HPDE6-E6E7 (cell line): Measurements from ENCODE around the gene WDR41.
"Not testable (repeated sequence)": the region's sequence is repeated elsewhere in the genome, so short reads cannot be mapped to it uniquely, and the experiment has no call there.

Experiments used
- DNase-seq: peaks from one replicate; pipeline ENCODE4 v3.0.0; 2011; ENCODE audit warnings: missing footprints; ENCODE audit errors: extremely low spot score

WDR41 gene

GRCh38 chr5:77491783-77492652 lies at the start of gene WDR41:
Gene WDR41, minus strand, starts transcription at chr5:77492316. Its CDS starts 96 bp downstream, at chr5:77492220.
- DNase-seq: peak; percentile 84

DNA sequence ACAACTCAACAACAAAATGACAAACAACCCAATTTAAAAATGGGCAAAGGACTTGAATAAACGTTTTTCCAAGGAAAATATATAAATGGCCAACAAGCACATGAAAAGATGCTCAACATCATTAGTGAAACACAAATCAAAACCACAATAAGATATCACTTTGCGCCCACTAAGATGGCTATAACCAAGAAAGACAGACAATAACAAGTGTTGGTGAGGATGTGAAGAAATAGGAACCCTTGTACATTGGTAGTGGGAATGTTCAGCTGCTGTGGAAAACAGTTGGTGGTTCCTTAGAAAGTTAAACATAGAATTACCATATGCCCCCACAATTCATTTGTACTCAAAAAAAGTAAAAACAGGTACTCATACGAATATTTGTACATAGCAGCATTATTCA lies 39.2 kb upstream of the WDR41 start:
- no peak for DNase-seq

- no peak for DNase-seq
These were observed 26.2 kb upstream of the WDR41 start for GRCh38 chr5:77518304-77518703.

DNA sequence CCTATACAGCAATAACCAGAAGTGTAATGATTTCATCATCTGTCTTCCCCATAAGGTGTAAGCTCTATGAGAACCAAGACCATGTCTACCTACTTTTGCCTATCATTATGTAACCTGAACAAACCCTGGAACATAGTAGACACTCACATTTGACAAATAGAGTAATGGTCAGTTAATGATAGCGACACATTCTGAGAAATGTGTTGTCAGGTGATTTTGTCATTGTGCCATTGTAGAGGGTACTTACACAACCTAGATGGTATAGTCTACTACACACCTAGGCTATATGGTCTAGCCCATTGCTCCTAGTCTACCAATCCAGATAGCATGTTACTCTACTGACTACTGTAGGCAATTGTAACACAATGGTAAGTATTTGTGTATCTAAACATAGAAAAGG lies 22.3 kb upstream of the WDR41 start:
- no peak for DNase-seq

DNA sequence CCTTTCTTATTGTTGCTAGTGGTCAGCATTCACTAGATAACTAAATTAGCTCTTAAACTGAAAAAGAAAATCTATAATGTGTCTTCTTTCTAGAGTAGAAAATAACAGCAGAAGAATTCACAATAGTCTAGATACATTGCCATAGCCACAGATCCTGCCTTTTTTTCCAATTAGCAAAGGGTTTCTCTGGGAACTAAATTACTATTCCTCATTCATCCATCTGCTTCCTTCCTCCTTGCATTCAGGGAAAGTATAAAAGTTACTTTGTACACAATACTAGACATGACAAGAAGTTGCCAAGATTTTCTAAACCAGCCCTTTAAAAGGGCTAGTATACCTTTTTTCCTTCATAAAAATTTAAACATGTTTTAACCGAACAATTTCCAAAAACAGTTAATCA lies 21.2 kb upstream of the WDR41 start:
- DNase-seq: no peak

- DNase-seq: not testable (repeated sequence)
These were observed 9.0 kb upstream of the WDR41 start for GRCh38 chr5:77501132-77501531.

DNA sequence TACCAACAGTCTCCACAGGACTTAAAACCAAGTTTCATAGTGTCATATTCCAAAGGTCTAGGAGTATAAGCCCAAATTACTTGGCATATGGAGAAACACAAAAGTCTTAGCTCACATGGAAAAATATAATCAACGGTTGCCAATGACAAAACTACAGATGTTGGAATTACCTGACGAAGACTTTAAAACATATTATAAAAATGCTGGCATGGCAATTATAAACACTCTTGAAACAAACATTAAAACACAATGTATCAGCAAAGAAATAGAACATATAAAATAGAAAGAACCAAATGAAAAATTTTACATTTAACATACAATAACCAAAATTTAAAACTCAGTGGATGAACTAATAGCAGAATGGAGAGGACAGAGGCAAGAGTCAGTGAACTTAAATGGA lies 7.9 kb upstream of the WDR41 start:
- no peak for DNase-seq

DNA sequence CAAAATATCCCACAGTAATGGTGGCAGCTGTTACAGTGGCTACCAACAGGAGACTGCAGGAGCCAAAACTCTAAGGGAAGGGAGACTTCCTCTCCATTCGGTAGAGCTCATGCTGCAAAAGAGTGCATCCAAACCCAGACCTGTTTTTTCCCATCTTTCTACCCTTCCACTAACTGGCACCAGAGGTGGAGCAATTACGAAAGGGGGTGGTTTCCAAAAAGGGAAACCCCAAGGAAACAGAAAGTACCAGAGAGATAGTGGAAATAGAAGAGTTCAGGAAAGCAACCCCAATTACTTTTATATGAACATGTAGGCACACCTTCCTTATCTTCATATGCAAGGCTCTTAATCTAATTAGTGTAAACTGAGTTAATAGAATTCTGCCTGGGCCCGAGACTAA lies 7.3 kb upstream of the WDR41 start:
- no peak for DNase-seq

DNA sequence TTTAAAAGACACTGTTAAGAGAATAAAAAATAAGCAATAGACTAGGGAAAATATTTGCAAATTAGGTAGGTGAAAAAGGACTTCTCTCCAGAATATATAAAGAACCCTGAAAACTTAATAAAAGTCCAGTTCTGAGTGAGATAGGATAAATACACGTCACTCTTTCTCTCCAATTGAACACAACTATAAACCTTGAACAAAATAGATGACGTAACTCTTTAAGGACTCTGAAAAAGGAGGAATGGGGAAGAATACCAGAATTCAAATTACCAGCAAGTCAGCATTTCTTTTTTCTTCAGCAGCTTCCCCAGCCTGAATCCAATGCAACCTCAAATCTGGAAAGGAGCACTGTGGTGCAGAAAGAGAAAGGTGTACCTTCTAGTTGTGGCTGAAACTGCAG lies 6.8 kb upstream of the WDR41 start:
- no peak for DNase-seq

- no peak for DNase-seq
These were observed 2.8 kb upstream of the WDR41 start for GRCh38 chr5:77494935-77495334.

GRCh38 chr5:77492653-77493000 lies 511 bp upstream of the WDR41 start:
- DNase-seq: no peak

GRCh38 chr5:77490741-77491344 lies 1.3 kb downstream of the WDR41 start:
- DNase-seq: not testable (repeated sequence)

GRCh38 chr5:77486344-77486962 lies 5.7 kb downstream of the WDR41 start:
- peak; percentile 29 for DNase-seq

GRCh38 chr5:77483682-77484081 lies 8.4 kb downstream of the WDR41 start:
- DNase-seq: no peak

- not testable (repeated sequence) for DNase-seq
These were observed 17.1 kb downstream of the WDR41 start for GRCh38 chr5:77475041-77475440.

DNA sequence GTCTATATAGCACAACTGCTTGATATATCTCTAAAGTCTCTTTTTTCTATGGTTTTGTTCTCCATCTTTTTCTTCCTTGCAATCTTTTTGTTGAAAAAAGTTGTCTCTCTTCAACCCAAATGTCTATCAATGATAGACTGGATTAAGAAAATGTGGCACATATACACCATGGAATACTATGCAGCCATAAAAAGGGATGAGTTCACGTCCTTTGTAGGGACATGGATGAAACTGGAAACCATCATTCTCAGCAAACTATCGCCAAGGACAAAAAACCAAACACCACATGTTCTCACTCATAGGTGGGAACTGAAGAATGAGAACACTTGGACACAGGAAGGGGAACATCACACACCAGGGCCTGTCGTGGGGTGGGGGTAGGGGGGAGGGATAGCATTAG lies 23.2 kb downstream of the WDR41 start:
- not testable (repeated sequence) for DNase-seq

DNA sequence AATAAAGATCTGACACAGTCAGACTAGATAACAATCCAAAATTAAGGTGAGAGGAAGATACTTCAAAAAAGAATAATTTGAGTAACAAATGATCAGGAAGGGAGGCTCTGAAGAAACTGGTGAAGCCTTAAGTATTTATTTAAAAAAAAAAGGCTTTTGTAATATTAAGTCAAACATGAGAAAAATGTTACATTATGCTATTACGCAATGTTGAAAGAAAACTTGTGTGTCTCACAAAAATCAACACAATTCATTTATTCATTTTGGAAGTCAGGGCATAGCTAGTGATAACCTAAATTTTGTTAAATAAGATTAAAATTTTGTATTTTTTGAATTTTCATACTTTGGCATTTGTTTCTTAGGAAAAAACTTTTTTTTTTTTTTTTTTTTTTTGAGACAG lies 28.2 kb downstream of the WDR41 start:
- no peak for DNase-seq

- no peak for DNase-seq
These were observed 30.8 kb downstream of the WDR41 start for GRCh38 chr5:77461287-77461686.

DNA sequence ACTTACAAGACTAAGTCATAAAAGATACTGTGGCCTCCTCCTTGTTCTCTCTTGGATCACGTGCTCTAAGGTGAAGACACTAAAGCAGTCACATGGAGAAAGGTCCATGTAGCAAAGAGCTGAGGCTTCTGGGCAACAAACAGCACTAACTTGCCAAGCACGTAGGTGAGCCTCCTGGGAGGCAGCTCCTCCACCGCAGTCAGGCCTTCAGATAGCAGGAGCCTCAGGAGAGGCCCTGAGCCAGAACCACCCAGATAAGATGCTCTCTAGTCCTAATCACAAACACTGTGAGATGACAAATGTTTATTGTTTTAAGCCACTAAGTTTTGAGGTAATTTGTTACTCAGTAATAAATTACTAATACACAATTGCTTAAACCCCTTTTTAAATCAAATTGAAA lies 38.0 kb downstream of the WDR41 start:
- DNase-seq: no peak

- no peak for DNase-seq
These were observed 39.8 kb downstream of the WDR41 start for GRCh38 chr5:77452351-77452750.

GRCh38 chr5:77449981-77450380 lies 42.1 kb downstream of the WDR41 start:
- DNase-seq: no peak

DNA sequence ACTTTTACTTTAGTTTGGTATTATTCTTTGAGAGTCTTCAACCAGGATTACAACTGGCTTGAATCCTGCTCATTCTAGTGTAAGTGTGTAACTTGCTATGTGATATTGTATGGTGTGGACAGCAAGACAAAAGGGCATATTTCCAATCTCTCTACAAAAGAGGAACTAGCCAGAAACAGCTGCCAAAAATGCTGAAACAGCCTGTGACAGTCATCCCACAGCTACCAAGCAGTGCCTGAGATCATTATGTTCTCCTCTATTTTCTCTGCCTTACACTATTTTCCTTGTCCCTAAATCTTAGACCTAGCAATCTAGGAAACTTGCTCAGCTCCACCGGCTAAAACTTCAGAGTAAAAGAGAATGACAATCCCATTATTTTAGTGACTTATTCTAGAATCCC lies 42.8 kb downstream of the WDR41 start:
- DNase-seq: no peak

DNA sequence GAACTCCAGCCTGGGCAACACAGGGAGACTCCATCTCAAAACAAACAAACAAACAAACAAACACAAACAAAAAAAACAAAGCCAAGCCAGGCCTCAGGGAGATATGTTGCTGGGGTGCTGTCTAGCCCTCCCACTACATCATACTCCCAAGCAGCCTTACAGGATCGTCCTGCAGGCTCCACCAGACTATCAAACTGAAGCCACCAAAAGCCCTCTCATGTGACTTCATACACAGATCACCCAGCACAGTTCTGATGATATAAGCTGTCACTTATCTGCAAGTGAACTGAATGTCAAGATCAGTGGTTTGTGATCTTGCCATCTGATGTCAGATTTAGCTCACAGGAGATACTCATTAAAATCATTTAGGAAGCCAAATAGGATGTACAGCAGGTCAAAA lies 43.3 kb downstream of the WDR41 start:
- no peak for DNase-seq
